Astrocyte (in vitro differentiated cells and primary cell): ENCODE measurements around the gene DDAH1. TPM values are rescaled to one million over a fixed set of nuclear protein-coding genes. Genes with fewer than 3 reads are reported as not detected.

ENCODE experiments used
- DNase-seq: peaks from one replicate; pipeline ENCODE4 v3.0.0-alpha.2; 2010; ENCODE audit warnings: low read depth
- FAIRE-seq: peaks from 2 replicates; lab custom pipeline; 2011; peaks lifted over from hg19 to GRCh38; lab: Jason Lieb, UNC
- H2AFZ ChIP-seq: 2 replicates; pipeline ENCODE4 v1.6.0; 2012; ENCODE audit warnings: low read depth, low read length, inconsistent platforms
- H3K27ac ChIP-seq: 2 replicates; pipeline ENCODE4 v1.5.1; 2011; ENCODE audit warnings: low read depth, low read length, inconsistent platforms
- H3K27me3 ChIP-seq: 2 replicates; pipeline ENCODE4 v1.6.0; 2011; ENCODE audit warnings: low read length, inconsistent platforms; ENCODE audit not compliant: insufficient read depth
- H3K36me3 ChIP-seq: 2 replicates; pipeline ENCODE4 v1.5.1; 2011; ENCODE audit warnings: low read length, inconsistent platforms; ENCODE audit not compliant: insufficient read depth
- H3K4me1 ChIP-seq: 2 replicates; pipeline ENCODE4 v1.5.1; 2011; ENCODE audit warnings: low read length, inconsistent platforms; ENCODE audit not compliant: insufficient read depth
- H3K4me2 ChIP-seq: 2 replicates; pipeline ENCODE4 v1.6.0; 2012; ENCODE audit warnings: low read length, inconsistent platforms
- H3K4me3 ChIP-seq: 2 replicates; pipeline ENCODE4 v1.5.1; 2011; ENCODE audit warnings: low read depth, mild to moderate bottlenecking, low read length, inconsistent platforms; ENCODE audit not compliant: insufficient read depth
- H3K79me2 ChIP-seq: 2 replicates; pipeline ENCODE4 v1.6.0; 2012; ENCODE audit warnings: mild to moderate bottlenecking, low read length, inconsistent platforms; ENCODE audit not compliant: insufficient read depth
- H3K9ac ChIP-seq: 2 replicates; pipeline ENCODE4 v1.6.0; 2012; ENCODE audit warnings: mild to moderate bottlenecking, low read length, inconsistent platforms
- H3K9me3 ChIP-seq: 2 replicates; pipeline ENCODE4 v1.5.1; 2012; ENCODE audit warnings: low read depth, mild to moderate bottlenecking, low read length, inconsistent platforms; ENCODE audit not compliant: insufficient read depth
- H4K20me1 ChIP-seq: 2 replicates; pipeline ENCODE4 v1.6.0; 2012; ENCODE audit warnings: low read length, inconsistent platforms; ENCODE audit not compliant: insufficient read depth
- H3K27ac Mint-ChIP-seq: one replicate; pipeline ENCODE4 v1.8.0; 2021; ENCODE audit warnings: mild to moderate bottlenecking, mixed read lengths; ENCODE audit not compliant: unreplicated experiment
- H3K27me3 Mint-ChIP-seq: one replicate; pipeline ENCODE4 v1.8.0; 2021; ENCODE audit warnings: low read depth, mixed read lengths; ENCODE audit not compliant: unreplicated experiment
- H3K36me3 Mint-ChIP-seq: one replicate; pipeline ENCODE4 v1.8.0; 2021; ENCODE audit warnings: low read depth, mixed read lengths; ENCODE audit not compliant: unreplicated experiment
- H3K4me1 Mint-ChIP-seq: one replicate; pipeline ENCODE4 v1.8.0; 2021; ENCODE audit warnings: low read depth, mixed read lengths; ENCODE audit not compliant: unreplicated experiment
- H3K4me3 Mint-ChIP-seq: one replicate; pipeline ENCODE4 v1.8.0; 2021; ENCODE audit warnings: mild to moderate bottlenecking, moderate library complexity, mixed read lengths; ENCODE audit not compliant: unreplicated experiment
- H3K9me3 Mint-ChIP-seq: one replicate; pipeline ENCODE4 v1.8.0; 2021; ENCODE audit warnings: mild to moderate bottlenecking, mixed read lengths; ENCODE audit not compliant: unreplicated experiment
- EZH2 ChIP-seq: IDR thresholded peaks from 2 replicates; pipeline ENCODE4 v1.6.1; 2012; ENCODE audit warnings: mild to moderate bottlenecking, low read length, inconsistent platforms; ENCODE audit not compliant: insufficient read depth
- total RNA-seq: library from RNA; stranded (reverse); gene quantifications from 2 replicates; pipeline ENCODE4 v1.2.1, GENCODE V29; 2021
- TF ChIP-seq, protein P1 (sequence below): IDR thresholded peaks from 2 replicates; pipeline ENCODE4 v1.5.1; 2011; ENCODE audit warnings: low read depth, mild to moderate bottlenecking, inconsistent platforms, low read length, moderate library complexity; ENCODE audit not compliant: insufficient read depth

DDAH1 gene
- total RNA-seq, 1 donor from 2014 or later = 112 TPM

DNA sequence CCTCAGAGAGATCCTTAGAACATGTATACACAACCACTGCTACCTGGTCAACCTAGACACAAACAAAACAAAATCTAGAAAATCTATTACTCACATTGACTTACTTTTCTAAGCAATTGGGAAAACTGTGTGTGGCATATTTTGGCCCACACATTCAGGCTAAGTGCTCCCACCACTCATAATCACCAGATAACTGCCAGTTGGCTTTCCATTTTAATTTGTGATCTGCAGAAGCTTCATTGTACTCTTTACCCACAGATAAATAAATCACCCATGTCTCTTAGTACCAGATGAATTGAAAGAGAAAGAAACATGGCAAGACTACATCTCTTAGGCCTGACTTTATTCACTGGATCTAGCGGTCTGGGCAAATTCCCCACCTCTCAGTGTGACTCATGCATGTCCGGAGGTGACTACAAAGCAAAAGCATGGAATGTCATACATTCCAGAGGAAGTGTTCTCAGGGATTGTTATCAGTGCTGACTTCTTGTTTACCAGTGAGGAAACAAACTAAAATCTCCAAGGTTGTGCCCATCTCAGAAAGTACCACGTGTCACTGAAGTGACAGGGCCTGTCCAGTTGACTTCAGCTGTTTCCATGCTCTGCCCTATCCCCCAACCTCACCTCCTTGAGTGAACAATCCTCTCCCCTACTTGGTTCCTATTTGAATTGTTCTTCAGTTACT is 136.1 kb downstream of the DDAH1 start:
- H4K20me1 ChIP-seq = no peaks in the 10 kb centered on the region
- H3K9me3 Mint-ChIP-seq = peaks cover 5% of the 10 kb centered on the region
- TF ChIP-seq EZH2 = no peak
- TF ChIP-seq, protein P1, sequence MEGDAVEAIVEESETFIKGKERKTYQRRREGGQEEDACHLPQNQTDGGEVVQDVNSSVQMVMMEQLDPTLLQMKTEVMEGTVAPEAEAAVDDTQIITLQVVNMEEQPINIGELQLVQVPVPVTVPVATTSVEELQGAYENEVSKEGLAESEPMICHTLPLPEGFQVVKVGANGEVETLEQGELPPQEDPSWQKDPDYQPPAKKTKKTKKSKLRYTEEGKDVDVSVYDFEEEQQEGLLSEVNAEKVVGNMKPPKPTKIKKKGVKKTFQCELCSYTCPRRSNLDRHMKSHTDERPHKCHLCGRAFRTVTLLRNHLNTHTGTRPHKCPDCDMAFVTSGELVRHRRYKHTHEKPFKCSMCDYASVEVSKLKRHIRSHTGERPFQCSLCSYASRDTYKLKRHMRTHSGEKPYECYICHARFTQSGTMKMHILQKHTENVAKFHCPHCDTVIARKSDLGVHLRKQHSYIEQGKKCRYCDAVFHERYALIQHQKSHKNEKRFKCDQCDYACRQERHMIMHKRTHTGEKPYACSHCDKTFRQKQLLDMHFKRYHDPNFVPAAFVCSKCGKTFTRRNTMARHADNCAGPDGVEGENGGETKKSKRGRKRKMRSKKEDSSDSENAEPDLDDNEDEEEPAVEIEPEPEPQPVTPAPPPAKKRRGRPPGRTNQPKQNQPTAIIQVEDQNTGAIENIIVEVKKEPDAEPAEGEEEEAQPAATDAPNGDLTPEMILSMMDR = no peak

DNA sequence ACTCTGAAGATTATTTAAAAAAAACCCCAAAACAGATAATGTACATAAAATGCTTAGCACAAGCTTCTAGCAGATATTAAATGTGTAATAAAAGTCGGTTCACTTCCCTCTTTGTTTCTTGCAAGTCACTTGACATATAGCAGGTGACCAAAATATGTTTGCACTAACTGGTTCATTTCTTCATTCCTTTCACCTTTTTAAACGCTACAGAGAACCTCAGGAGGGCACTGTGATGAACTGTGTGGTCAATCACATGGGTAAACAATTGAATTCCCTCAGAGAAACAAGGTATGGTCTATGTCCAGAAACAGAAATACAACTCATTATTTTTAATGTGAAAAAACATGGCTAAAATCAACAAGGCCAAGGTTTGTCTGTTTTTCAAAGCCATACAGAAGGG is 137.2 kb downstream of the DDAH1 start:
- peak overlapping the region; percentile 96 for H3K27ac Mint-ChIP-seq
- H3K27ac ChIP-seq = peak overlapping the region; percentile 99
- H3K36me3 Mint-ChIP-seq = peaks cover 11% of the 10 kb centered on the region

More for the DNA sequence above, 136.1 kb downstream of the DDAH1 start:
- Mint-ChIP-seq H3K27ac (peak overlapping the region; percentile 96), H3K4me3 (peak overlapping the region; percentile 58), H3K36me3 (peaks cover 11% of the 10 kb centered on the region), H3K4me1 (peaks cover 62% of the 10 kb centered on the region), H3K27me3 (no peaks in the 10 kb centered on the region)
- DNase-seq (peak; percentile 100), FAIRE-seq (peak; percentile 99)
- Histone ChIP-seq H3K4me3 (no peak overlapping the region), H3K27me3 (no peaks in the 10 kb centered on the region), H3K9me3 (no peaks in the 10 kb centered on the region), H3K4me2 (peak overlapping the region; percentile 77), H3K27ac (peak overlapping the region; percentile 99), H3K4me1 (peaks cover 53% of the 10 kb centered on the region), H3K36me3 (no peaks in the 10 kb centered on the region), H3K79me2 (peaks cover 47% of the 10 kb centered on the region), H3K9ac (peak overlapping the region; percentile 89), H2AFZ (no peak overlapping the region)

More for the DNA sequence above, 137.2 kb downstream of the DDAH1 start:
- Histone ChIP-seq H3K79me2 (peaks cover 36% of the 10 kb centered on the region), H3K4me2 (no peak overlapping the region), H3K4me1 (peaks cover 59% of the 10 kb centered on the region), H3K36me3 (no peaks in the 10 kb centered on the region), H3K9ac (peak overlapping the region; percentile 89), H3K9me3 (no peaks in the 10 kb centered on the region), H3K4me3 (no peak overlapping the region), H3K27me3 (no peaks in the 10 kb centered on the region), H2AFZ (no peak overlapping the region), H4K20me1 (no peaks in the 10 kb centered on the region)
- H3K9me3 Mint-ChIP-seq = no peaks in the 10 kb centered on the region
- TF ChIP-seq, protein P1 = no peak
- TF ChIP-seq EZH2 = no peak
- FAIRE-seq = no peak
- no peaks in the 10 kb centered on the region for H3K27me3 Mint-ChIP-seq
- DNase-seq = no peak
- peaks cover 56% of the 10 kb centered on the region for H3K4me1 Mint-ChIP-seq
- H3K4me3 Mint-ChIP-seq = no peak overlapping the region
